ENCODE data around the gene SRI.

Gene SRI

DNA sequence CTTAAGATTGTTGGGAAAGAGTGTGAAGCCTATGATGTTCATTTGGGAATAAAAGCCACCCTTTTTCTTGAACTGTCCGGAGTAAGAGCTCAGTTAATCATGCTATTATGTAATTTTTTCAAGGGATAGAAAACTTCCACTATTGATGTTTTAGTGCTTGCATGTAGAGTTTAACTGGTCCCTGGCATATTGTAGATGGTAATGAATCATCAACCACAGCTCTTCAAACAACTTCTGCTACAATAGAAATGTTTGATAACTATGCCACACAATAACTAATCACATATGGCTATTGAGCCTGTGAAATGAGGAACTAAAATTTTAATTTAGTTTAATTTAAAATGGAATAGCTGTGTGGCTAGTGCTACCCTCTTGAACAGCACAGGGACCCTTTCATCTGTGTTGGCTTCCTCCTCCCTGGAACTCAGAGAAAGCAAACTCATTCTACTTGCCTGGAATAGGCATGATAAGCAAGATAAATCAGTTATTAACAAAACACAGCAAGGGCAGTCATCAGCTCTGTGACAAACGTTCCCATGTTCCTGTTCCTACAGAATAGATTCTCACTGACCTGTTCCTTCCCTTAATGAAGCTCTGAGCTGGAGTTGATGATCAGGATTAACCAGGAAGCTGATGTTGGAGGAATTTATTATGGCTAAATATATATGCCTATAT is 4.9 kb upstream of the SRI start:
- no peak for DNase-seq (ENCODE audit: low read depth)

DNA sequence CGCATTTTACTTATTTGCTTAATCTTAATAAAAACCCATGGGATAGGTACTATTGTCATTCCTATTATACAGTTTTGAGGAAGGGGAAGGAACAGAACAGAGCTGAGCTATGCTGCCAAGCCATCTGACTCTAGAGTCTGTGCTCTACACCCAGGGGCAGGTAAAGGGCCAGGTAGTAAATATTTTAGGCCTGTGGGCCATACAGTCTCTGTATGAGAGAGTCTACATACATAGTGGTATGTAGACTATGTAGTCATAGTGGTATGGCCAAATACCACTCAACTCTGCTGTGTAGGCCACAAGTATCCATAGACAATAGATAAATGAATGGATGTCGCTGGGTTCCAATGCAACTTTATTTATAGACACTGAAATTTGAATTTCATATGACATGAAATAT is 3.4 kb upstream of the SRI start:
- no peak for DNase-seq (ENCODE audit: low read depth)

DNA sequence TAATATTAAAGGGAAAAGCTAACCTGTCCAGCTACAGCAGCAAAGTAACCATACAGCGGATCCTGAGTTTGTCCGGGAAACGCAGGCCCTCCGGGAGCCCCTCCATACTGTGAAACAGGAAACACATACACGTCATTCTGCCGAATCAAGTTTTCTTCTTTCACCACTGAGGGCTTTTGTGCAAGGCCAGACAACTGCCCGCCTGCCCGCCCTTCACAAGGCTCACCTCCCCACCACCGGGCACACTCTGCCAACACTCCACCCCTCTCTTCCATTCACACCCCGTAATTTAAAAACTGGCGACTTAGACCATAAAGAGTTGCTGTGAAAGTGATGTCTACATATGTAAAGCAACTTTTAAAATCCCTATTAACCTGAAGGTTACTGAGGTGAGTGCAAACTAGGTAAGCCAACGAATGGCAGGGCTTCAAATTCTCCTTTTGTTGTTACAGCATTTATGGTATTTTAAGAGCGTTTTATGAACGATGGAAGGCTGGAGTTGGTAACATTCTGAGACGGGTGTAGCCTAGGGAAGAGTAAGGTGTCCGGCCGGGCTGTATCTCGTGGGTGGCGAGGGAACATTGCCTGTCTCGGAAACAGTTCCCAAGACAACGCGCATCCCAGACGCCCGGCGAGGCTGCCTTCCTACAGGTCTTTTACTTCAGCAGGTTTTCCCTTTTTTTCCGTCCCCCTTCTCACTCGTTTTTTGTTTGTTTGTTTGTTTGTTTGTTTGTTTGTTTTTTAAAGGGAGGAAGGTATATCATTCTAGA is 817 bp downstream of the SRI start:
- no peak for DNase-seq (ENCODE audit: low read depth)

DNA sequence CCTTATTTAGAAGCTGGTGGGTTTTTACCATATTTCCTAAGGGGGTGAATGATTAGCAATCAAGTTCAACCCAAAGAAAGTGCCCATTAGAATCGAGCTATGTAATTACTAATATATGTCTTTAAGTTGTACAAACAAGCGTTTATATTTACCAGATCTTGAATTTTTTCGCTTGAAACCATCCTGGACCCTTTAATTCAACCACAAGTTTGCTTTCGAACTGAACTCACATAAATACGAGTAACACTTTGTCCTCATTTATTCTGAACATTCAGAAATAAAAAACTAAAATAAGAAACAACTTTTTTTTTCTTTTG is 1.5 kb downstream of the SRI start:
- no peak for DNase-seq (ENCODE audit: low read depth)

DNA sequence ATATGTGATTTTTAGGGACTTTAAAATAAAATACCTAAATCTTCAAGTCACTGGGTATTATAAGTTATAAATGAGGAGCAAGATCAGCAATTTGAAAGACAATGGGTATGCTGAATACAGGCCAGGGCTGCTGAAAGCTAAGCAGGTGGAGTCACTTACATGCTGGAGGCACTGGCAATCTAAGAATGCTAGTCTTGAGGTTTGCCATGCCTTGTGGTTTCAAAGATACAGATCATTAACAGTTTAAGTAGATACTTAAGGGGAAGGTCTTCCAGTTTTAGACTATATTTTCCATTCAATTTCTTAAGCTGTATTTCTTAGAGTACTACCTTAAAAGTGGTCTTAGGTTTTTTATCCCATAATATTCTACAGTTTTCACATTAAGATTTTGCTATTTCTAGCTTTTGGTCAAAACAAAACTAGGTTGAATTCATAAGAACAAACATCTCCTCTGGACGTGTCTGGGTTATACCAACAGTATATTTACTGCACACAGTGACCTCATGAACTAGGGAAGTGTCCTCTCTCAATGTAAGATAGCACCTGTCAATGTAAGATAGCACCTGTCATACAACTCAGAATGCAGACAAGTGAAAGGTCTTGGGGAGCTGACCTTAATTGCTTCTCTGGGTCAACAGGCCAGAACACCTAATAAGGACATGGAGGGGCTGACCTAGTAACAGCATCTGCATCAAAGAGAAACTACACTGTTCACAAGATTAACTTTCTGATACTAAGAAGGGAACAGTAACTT is 2.0 kb downstream of the SRI start:
- DNase-seq (ENCODE audit: low read depth): no peak

DNA sequence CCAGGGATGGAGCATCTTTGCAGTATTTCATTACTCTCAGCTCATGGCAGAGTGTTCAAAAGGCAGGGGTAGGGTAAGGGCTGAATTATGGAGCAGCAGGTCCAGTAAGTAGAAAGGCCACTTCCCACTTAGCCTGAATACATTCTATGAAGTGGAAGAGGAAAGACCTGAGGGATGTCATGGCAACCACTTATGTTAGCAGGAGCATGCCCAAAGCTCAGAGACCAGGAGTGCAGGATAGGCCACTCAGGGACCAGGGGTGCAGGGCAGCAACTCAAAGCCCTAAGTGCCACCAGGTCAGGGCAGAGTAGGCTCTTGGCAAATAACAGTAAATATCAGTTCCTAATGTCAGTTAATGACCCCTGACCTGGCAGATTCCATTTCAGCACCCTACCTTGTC is 3.6 kb downstream of the SRI start:
- no peak for DNase-seq (ENCODE audit: low read depth)

DNA sequence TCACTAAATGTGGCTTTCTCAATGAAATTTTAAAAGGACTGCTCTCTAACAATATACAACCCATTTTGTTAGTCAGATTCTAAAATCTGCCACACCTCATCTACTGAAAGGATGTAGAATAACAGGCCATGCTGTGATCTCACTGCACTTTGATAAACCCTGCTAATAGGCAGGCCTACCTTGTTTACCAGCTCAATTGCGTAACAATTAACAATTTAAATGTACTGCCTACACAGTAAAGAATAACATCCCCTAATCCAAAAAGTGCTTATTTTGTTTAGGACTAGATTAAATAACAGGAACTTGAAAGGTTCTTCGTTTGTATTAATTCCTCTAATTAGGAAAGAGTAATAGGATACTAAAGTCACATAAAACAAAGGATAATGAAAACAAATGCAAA is 4.5 kb downstream of the SRI start:
- no peak for DNase-seq (ENCODE audit: low read depth)

DNA sequence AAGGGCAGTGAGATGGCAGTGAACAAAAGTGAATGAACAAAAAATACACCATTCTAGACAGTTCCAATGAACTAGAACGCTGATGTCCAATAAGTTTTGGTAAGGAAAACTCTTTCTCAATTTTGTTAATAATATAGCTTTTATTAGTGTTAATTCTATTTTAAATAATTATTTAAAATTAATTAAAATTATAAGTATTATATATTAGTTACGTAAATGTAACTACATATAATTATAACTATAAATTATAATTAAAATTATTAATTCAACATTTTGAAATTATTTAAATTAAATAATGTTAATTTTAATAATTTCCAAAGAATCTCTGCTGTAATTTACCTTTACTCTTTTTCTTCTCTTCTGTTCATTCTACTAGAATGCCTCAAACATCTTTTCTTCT is 5.4 kb downstream of the SRI start:
- no peak for DNase-seq (ENCODE audit: low read depth)

DNA sequence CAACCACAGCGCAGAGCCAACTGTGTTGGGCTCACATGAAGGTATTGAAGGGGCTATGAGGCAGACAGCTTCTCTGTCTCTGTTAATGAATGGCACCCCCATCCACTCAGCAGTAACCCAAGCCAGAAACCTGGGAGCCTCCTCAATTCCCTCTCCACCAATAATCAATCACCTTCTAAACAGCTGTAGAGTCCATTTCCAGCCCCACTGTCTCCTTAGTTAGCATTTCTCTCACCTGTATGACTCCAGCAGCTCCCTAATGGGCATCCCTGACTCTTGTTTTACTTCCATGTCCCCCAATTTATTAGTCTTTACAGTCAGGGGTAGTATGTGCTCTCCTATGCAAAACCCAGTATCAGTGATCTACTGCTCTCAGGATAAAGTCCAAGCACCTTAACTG is 6.9 kb downstream of the SRI start:
- no peak for DNase-seq (ENCODE audit: low read depth)

DNA sequence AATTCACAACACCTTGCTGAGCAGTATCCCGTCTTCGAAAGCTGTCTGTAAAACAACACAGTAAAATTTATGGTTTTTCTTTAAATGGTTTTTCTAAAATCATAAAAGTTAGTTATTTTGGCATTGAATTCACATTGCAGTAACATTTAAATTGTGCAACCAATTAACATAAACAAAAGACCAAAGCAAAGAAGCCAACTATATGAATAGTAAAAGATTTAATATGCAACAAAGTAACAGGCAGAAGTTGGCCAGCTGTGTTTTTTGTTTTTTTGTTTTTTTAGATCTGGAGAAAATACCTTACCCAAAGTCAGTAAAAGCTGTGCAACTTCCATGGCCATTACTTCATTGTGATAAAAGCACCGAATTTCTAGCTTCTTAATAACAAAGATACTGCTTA is 11.3 kb downstream of the SRI start:
- DNase-seq (ENCODE audit: low read depth): no peak

DNA sequence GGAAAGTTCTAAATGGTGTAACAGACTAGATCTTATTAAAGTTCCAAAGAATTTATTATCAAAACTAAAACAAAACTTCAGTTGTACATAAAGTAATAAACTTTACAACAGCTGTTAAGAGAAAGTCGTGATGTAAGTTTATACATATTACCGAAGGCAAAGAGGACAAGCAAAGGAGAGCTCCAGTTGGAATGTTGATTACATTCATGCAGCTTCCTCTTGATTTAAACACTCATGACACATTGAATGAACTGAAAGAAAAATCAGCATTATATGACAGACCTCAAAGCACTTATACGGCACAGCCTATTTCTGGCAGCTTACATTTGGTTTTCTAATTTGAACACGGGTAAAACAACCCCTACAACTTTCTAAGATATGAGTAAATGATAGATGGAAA is 13.6 kb downstream of the SRI start:
- DNase-seq (ENCODE audit: low read depth): no peak

DNA sequence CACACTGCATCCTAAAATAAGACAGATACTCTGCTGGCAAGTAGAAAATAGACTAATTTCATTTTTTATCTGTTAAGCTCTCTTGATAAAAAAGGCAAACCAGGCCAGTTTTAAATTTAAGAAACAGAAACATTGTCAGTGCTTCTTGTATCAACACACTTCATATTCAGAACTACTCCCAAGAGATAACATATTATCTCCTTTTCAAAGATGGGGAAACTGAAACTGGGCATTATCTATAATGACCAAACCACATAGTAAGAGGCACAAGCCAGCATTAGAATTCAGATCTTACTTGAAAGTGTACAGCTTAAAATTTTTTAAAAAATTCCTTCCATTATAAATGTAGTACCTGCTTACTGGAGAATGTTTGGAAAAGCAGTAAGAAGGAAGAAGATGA is 14.7 kb downstream of the SRI start:
- no peak for DNase-seq (ENCODE audit: low read depth)

DNA sequence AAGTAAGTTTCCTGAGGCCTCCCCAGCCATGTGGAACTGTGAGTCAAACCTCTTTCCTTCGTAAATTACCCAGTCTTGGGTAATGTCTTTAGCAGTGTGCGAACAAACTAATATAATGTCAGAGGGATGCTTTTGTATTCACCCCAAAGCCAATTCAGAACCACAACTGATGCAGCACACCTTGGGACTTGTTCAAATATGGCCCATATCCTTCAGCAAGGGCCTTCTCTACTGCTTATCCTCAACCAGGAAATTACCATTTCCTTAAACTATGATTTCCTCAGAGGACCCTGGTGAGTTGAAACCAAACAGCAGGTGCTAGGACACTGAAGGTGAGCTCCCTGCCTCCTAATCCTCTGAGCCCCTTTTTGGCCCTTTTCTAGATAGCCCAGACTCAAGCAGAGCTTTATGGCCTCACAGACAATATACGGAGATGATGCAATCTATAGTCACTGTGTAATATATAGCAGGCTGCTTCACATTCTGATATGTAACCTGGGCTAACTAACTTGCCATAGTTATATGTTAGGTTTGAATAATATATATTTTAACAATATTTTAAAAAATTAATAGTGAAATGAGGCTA is 15.2 kb downstream of the SRI start:
- no peak for DNase-seq (ENCODE audit: low read depth)

DNA sequence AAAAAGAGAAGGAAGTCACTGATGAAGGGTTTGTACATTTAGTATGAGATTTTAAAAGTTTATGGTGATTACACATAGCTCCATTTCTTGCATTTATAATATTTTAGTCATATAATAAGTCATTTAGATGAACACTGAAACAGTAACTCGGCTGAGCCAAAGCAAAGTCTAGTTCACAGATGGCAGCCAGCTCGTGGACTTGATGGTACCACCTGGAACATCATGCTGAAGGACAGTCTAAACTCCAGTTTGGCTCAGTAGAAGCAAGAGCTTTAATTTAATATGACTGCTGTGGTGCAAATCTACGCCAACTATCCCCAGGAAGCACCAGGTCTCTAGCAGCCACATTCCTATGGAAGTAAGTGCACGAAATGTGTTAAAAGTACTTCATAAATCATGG is 16.4 kb downstream of the SRI start:
- DNase-seq (ENCODE audit: low read depth): no peak

DNA sequence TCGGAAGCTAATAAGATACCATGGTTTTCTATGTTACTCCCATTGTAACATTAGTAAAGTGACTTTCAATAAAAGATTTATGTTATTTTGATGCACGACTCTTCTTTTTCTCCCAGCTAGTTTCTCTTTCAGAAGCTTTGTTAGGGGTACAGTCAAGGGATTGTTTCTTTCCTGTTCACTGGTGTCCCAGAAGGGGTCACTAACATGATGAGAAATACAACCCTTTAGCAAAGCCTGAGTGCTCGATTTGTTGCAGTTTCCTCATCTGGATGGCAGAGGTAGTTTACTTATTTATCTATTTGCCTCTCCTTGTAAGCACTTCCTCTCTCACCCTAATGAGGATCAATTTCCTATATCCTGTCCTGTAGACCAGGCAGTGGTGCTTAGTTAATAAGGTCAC is 17.0 kb downstream of the SRI start:
- no peak for DNase-seq (ENCODE audit: low read depth)

DNA sequence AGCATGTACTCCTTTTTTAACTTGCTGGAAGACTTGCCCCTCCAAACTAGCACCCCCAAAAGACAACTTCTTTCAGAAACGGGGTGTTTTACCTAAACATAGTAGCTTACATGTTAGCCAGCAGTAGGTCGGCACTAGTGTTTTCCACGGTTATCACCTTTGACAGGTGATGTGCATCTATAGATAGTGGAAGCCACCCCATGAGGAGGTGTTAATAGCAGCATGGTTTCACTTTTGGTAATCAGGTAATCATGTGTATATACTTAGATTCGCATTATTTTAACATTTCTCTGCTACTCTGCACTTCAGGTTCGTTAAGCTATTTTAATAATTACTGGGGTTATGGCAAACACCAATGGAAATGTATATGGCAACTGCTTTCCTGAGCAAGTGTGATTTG is 17.6 kb downstream of the SRI start:
- no peak for DNase-seq (ENCODE audit: low read depth)

DNA sequence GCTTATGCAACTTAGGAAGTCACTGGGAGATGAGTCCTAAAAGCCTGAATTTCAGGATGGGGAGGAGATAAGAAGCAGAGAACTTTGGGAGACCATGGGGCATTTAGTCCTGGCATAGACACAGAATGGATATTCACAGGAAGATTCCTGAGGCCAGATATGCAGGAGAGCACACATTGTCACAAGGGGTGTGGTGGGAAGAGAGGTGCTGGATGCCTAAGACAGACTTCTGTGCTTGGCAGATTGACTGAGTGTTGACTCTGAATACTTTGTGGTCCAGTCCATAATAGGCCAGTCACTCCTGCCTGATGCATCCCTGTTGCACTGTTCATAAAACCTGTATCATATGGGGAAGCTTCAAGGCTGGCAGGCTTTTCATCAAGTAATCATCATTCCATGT is 18.5 kb downstream of the SRI start:
- DNase-seq (ENCODE audit: low read depth): no peak

DNA sequence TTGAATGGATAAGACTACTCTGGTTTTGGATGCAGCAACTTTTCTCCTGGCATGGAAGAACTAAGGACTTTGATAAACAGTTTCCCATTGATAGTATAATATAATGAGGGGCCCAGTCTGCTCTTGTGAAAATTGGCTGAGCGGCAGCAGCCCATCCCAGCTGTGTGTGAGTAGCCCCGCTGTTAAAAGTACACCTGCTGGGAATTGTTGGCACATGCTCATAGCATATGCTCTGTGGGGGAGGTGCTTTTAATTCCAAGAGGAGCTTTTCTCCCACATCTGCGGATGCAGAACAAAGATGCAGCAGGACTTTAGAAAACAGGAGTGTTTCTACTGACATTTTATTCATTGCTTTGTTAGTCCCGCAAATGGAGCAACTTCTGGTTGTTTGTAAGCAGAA is 19.0 kb downstream of the SRI start:
- DNase-seq (ENCODE audit: low read depth): no peak

DNA sequence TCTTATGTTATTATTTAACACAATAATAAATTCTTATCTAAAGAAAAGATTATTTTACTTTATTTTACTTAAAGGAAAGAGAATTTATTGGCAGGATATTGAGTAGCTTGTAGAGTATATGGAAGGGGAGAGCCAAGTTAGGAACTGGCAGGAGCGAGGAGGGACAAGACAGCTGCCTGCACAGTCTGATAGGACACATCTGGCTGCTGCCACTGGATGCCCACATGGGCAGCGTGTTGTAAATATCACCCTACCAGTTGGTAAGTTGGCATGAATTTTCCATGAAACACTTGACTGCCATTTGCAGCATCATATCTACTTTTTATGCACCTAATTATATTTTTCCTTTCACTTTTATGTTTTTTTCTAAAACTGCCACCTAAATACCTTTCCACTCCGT is 19.6 kb downstream of the SRI start:
- DNase-seq (ENCODE audit: low read depth): no peak

DNA sequence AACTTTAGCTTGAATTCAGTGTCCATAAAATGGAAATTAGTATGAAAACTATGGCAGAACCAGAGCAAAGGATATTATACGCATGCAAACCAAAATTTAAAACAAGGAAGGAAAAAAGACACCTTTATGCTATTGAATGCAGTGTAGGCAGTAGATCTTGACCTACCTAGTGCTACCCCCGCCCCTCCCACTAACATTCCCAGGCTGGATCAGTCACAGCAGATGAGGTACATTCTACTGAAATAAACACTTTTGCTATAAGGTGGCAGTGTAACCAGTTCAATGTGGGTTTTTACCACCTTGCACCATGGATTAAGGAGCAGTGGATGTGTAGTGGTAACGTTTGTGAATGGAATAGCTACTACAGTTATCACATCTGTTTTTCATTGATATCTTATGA is 27.9 kb downstream of the SRI start:
- DNase-seq (ENCODE audit: low read depth): no peak

DNA sequence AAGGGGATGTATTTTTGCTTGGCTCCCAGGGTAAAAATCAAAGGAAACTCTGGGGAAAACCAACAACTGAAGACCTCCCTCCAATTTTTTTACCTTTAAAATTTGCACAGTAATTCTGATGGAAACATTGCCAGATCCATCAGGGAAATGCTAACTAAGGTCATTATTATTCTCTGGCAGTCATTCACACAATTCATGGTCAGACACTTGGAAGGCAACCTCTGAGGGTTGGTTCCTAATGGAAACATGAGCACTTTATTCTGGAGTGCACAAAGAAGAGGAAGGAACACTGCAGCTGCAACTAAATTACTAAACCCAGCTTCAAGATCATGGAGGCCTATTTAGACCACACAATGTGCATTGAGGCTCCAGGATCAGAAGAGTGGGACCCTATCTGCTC is 34.2 kb downstream of the SRI start:
- no peak for DNase-seq (ENCODE audit: low read depth)

DNA sequence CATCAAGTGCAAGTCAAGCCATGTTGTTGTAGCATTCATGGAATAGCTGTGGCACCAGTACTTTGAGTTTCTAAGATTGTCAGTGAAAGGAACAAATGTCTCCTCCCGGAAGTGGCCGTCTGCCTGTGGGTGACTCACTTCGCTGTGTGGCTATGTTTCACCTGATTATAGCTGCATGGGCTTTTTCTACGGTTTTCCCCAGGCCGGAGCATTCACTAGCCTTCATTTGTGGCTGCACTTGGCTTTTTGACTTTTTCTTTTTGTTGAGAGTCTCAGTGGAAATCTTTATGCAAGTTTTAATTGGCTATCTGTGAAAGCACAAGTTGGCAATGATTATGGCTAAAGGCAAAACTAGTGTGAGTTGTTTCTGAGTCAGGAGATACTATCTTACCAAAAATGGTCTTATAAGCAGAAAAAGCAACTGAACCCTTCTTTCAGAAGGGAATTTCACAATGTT is 35.0 kb downstream of the SRI start:
- no peak for DNase-seq (ENCODE audit: low read depth)

DNA sequence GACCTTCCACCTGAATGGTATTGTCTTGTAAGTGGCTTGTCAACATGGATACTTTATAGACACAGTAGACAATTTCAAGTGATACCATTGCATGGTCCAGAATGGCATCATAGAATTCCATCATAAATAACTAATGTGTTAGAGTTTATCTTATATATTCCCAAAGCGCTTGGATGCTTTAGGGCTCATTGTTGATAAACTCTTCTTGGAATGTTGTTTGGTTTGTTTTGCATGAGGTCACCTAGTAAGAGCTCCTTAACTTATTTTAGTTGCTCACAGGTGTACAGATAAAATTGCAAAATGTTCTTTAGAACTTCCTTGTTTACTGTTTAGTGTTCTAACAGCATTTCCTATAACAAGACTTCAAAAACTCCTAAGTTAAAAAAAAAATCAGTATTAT is 36.8 kb downstream of the SRI start:
- DNase-seq (ENCODE audit: low read depth): no peak

Data from activated T-helper 1 cell treated with Interleukin-2 at 50 U/mL for 16 hours (primary cell).